GM18868 (cell line): ENCODE data around the gene NUDT3.
"Not testable (repeated sequence)": the region's sequence is repeated elsewhere in the genome, so short reads cannot be mapped to it uniquely, and the experiment has no call there.

Source experiments
- ATAC-seq: cut with Tn5 transposase; IDR thresholded peaks from one replicate; pipeline ENCODE4 v1.9.1; 2021; ENCODE audit warnings: mild to moderate bottlenecking, moderate library complexity; ENCODE audit not compliant: unreplicated experiment

NUDT3 gene

GRCh38 chr6:34371865-34372264 is 20.6 kb downstream of the NUDT3 start:
- ATAC-seq, result not testable (repeated sequence)

DNA sequence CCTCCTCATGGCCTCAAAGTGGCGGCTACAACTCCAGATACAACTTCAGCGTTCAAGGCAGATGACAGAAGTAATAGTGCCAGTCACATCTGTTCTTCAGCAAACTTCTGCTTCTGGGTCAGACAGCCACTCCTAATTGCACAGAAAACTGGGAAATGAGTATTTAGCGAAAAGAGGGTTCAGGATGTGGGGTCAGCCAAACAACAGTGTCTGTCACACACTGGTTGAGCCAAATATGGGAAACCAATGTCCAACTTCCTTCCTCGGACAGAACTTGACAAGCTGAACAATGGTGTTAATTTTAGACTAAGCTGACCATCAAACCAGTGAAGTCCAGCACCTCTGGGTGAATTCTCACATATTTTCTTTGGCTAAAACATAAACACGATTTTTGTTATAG is 22.1 kb downstream of the NUDT3 start:
- no peak for ATAC-seq

DNA sequence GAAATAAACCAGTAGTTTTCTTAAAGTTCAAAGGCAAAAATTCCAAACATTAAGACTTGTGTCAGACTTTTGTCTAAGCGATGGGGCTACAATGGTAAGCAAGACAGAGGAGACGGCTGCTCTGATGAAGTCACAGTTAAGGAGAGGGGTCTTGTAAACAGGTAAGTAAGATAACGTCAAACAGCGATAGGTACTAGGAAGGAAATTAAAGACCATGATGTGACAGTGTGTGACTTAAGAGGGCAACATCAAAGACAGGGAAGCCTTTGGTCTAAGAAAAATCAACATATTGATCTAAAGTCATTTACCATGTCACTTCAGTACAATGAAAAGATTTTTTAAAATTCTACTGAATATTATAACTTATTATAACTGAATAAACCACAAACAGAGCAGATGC is 23.1 kb downstream of the NUDT3 start:
- no peak for ATAC-seq

GRCh38 chr6:34366639-34366921 is 25.9 kb downstream of the NUDT3 start:
- no peak for ATAC-seq

DNA sequence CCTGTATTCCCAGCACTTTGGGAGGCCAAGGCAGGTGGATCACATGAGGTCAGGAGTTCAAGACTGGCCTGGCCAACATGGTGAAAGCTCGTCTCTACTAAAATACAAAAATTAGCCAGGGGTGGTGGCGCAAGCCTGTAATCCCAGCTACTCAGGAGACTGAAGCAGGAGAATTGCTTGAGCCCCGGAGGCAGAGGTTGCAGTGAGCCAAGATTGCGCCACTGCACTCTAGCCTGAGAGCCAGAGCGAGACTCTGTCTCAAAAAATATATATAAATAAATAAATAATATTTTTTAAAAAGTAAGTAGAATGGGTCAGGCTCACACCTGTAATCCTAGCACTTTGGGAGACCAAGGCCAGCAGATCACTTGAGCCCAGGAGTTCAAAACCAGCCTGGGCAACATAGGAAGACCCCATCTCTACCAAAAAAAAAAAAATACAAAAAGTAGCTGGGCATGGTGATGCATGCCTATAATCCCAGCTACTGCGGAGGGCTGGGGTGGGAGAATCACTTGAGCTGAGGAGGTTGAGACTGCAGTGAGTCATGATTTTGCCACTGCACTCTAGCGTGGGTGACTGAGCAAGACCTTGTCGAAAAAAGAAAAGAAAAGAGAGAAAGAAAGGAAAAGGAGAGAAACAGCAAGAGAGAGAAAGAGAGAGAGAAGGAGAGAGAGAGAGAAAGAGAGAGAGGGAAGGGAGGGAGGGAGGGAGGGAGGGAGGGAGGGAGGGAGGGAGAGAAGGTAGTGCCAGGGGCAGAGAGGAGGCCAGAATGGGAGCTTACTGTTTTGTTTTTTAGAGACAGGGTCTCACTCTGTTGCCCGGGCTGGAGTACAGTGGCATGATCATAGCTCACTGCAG is 26.5 kb downstream of the NUDT3 start:
- not testable (repeated sequence) for ATAC-seq

GRCh38 chr6:34363681-34364075 is 28.8 kb downstream of the NUDT3 start:
- ATAC-seq, result not testable (repeated sequence)

- ATAC-seq, result no peak
These were observed 29.4 kb downstream of the NUDT3 start for GRCh38 chr6:34362909-34363680.

DNA sequence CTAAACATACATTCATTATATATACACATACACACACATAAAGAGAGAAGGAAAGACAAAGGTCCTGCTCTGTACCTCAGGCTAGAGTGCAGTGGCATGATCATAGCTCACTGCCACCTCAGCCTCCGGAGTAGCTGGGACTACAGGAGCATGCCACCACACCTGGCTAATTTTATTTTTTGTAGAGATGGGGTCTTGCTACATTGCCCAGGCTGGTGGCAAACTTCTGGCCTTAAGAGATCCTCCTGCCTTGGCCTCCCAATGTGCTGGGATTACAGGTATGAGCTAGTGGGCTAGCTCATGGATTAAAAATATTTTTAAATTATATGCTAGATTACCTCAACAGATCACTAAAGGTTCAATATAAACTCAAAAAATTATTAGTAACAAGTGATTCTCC is 30.3 kb downstream of the NUDT3 start:
- no peak for ATAC-seq

GRCh38 chr6:34360556-34360955 is 31.9 kb downstream of the NUDT3 start:
- ATAC-seq, result no peak

- ATAC-seq, result no peak
These were observed 32.9 kb downstream of the NUDT3 start for GRCh38 chr6:34359418-34360158.

- ATAC-seq, result no peak
These were observed 34.0 kb downstream of the NUDT3 start for GRCh38 chr6:34358389-34358905.

DNA sequence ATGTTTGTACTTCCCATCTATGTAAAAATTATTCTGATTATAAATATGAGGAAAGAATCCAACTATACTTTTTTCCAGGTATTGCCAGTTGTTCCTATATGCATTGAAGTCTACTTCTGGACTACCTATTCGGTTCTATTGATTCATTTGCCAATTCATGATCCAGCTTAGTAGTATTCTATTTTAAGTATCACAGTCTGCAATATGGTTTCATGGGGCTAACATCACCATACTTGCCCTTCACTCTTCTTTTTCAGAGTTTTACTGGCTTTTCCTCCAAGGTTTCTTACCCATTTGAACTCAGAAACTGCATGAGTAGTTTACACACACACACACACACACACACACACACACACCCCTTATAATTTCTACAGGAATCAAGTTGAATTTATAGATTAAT is 34.5 kb downstream of the NUDT3 start:
- no peak for ATAC-seq

GRCh38 chr6:34355889-34356288 is 36.6 kb downstream of the NUDT3 start:
- ATAC-seq, result no peak

DNA sequence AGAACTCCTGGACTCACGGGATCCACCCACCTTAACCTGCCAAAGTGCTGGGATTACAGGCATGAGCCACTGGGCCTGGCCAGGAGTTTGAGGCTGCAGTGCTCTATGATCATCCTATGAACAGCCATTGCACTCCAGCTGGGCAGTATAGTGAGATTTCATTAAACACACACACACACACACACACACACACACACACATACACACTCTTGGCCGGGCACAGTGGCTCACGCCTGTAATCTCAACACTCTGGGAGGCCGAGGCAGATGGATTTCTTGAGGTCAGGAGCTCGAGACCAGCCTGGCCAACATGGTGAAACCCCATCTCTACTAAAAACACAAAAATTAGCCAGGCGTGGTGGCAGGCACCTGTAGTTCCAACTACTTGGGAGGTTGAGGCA is 38.2 kb downstream of the NUDT3 start:
- not testable (repeated sequence) for ATAC-seq

DNA sequence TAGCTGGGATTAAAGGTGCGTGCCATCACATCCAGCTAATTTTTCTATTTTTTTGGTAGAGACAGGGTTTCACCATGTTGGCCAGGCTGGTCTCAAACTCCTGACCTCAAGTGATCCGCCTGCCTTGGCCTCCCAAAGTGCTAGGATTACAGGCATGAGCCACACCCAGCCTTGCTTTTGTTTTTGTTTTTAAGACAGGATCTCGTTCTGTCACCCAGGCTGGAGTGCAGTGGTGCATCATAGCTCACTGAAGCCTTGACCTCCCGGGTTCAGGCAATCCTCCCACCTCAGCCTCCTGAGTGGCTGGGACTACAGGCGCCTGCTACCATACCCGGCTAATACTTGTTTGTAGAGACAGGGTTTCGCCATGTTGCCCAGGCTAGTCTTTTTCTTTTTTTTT is 38.9 kb downstream of the NUDT3 start:
- not testable (repeated sequence) for ATAC-seq

- no peak for ATAC-seq
These were observed 40.0 kb downstream of the NUDT3 start for GRCh38 chr6:34352305-34352937.

DNA sequence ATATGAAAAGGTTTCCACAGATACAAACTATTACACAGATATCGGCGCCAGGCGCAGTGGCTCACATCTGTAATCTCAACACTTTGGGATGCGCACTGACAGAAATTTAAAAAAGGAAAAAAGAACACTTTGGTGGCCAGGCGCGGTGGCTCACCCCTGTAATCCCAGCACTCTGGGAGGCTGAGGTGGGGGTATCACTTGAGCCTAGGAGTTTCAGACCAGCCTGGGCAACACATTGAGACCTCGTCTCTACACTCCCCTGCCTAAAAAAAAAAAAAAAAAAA is 41.6 kb downstream of the NUDT3 start:
- no peak for ATAC-seq

DNA sequence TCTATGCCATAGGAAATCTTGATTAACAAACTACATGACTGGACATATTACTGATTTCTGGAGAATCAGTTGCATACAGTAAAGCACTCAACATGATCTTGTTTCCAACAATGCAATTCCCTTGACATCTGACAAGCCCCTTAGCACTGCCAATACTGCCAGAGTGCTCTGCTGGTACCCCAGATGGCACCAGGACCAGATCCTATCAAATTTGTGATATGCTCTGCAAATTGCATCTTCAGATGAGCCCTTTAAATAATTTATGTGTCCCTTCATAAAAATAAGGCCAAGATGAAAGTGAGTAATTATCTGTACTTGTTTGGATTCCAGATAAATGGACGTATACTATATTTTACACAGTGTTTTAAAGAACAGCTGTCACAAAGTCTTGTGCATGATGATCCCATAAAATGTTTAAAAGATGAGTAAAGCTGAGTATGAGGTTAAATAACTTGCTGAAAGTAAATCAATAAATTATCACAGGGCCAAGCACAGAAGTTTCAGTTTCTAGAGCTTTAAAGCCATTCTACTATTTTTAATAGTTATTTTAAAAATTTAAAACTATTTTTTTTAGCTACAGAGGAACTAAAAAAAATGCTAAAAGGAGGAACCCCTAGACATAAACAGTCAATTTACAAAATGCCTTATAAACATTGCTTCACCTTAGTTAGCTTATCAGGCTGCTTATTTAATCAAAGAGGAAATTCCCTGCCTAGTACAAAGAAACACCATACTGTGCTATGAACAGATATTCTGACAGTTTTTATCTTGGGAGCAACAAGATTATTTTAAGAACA is 42.1 kb downstream of the NUDT3 start:
- ATAC-seq, result no peak

- no peak for ATAC-seq
These were observed 43.3 kb downstream of the NUDT3 start for GRCh38 chr6:34349211-34349610.

- ATAC-seq, result no peak
These were observed 45.2 kb downstream of the NUDT3 start for GRCh38 chr6:34347303-34347702.
